GM23338 (cell line): ENCODE measurements around the gene GRID1. TPM values are rescaled to one million over a fixed set of nuclear protein-coding genes. Genes with fewer than 3 reads are reported as not detected.

ENCODE experiments used
- ATAC-seq: fragments of 200-7000 bp; cut with Tn5 transposase; 3 replicates; pipeline ENCODE4 v1.9.1; 2020
- DNase-seq: peaks from one replicate; pipeline ENCODE4 v3.0.0-alpha.2; 2015; ENCODE audit warnings: low spot score
- H2AFZ ChIP-seq: fragments of 200-600 bp; sonication (generic); 2 replicates; pipeline ENCODE4 v1.8.0; 2016; ENCODE audit warnings: antibody characterized with exemption, mild to moderate bottlenecking, moderate library complexity
- H3F3A ChIP-seq: fragments of 200-600 bp; sonication (generic); replicated peaks from 2 replicates; pipeline ENCODE4 v1.8.0; 2017; ENCODE audit warnings: antibody characterized with exemption, mixed run types, low read depth
- H3K27ac ChIP-seq: fragments of 200-600 bp; sonication (generic); 2 replicates; pipeline ENCODE4 v1.6.1; 2016; ENCODE audit warnings: low read depth
- H3K27me3 ChIP-seq: fragments of 200-600 bp; sonication (generic); 2 replicates; pipeline ENCODE4 v1.8.0; 2016; ENCODE audit warnings: mild to moderate bottlenecking, mixed run types, moderate library complexity; ENCODE audit not compliant: insufficient read depth
- H3K36me3 ChIP-seq: fragments of 200-600 bp; sonication (generic); 2 replicates; pipeline ENCODE4 v1.8.0; 2016; ENCODE audit warnings: mild to moderate bottlenecking; ENCODE audit not compliant: insufficient read depth
- H3K4me1 ChIP-seq: fragments of 200-600 bp; sonication (generic); 2 replicates; pipeline ENCODE4 v1.8.0; 2016; ENCODE audit warnings: mild to moderate bottlenecking, moderate library complexity; ENCODE audit not compliant: insufficient read depth
- H3K4me2 ChIP-seq: fragments of 200-600 bp; sonication (generic); 2 replicates; pipeline ENCODE4 v1.7.1; 2017; ENCODE audit warnings: mixed run types
- H3K4me3 ChIP-seq: fragments of 200-600 bp; sonication (generic); 2 replicates; pipeline ENCODE4 v1.6.1; 2016; ENCODE audit warnings: mixed run types
- H3K79me2 ChIP-seq: fragments of 200-600 bp; sonication (generic); replicated peaks from 2 replicates; pipeline ENCODE4 v1.8.0; 2017; ENCODE audit warnings: mild to moderate bottlenecking; ENCODE audit not compliant: insufficient read depth
- H3K9me2 ChIP-seq: fragments of 200-600 bp; sonication (generic); 2 replicates; pipeline ENCODE4 v1.8.0; 2017; ENCODE audit not compliant: insufficient read depth
- H4K20me1 ChIP-seq: fragments of 200-600 bp; sonication (generic); replicated peaks from 2 replicates; pipeline ENCODE4 v1.8.0; 2017; ENCODE audit warnings: mild to moderate bottlenecking; ENCODE audit not compliant: insufficient read depth
- H3K27ac Mint-ChIP-seq: 2 replicates; pipeline ENCODE4 v1.8.0; 2020; ENCODE audit warnings: inconsistent platforms, mild to moderate bottlenecking, moderate library complexity, mixed read lengths
- H3K27me3 Mint-ChIP-seq: 3 replicates; pipeline ENCODE4 v1.8.0; 2022; ENCODE audit warnings: low read depth, mild to moderate bottlenecking, moderate library complexity, mixed read lengths, inconsistent platforms; ENCODE audit not compliant: insufficient read depth, poor library complexity
- H3K36me3 Mint-ChIP-seq: 3 replicates; pipeline ENCODE4 v1.8.0; 2021; ENCODE audit warnings: low read depth, mild to moderate bottlenecking, inconsistent platforms, moderate library complexity, mixed read lengths
- H3K4me1 Mint-ChIP-seq: 3 replicates; pipeline ENCODE4 v1.8.0; 2020; ENCODE audit warnings: mild to moderate bottlenecking, inconsistent platforms, mixed read lengths
- H3K4me3 Mint-ChIP-seq: 3 replicates; pipeline ENCODE4 v1.8.0; 2021; ENCODE audit warnings: moderate library complexity, mild to moderate bottlenecking, inconsistent platforms, mixed read lengths
- H3K9me3 Mint-ChIP-seq: 3 replicates; pipeline ENCODE4 v1.8.0; 2020; ENCODE audit warnings: moderate library complexity, mild to moderate bottlenecking, inconsistent platforms, mixed read lengths
- CREB1 ChIP-seq: fragments of 250-450 bp; sonication (Bioruptor Pico); IDR thresholded peaks from 2 replicates; pipeline ENCODE4 v1.5.0; 2020; ENCODE audit warnings: low read depth, mild to moderate bottlenecking, moderate library complexity
- CTCF ChIP-seq, 2 experiments: fragments of 200-600 bp in 1 of 2; sonication (generic) in 1 of 2; conservative IDR thresholded peaks; 2 replicates each; pipeline versions ENCODE4 v1.5.1 to v1.6.1; 2016 to 2017; ENCODE audit warnings: antibody characterized with exemption in 2 of 2, low read depth in 2 of 2, mild to moderate bottlenecking in 2 of 2, moderate library complexity in 1 of 2
- ETS1 ChIP-seq: IDR thresholded peaks from 2 replicates; pipeline ENCODE4 v1.6.1; 2016; ENCODE audit warnings: antibody characterized with exemption
- EZH2 ChIP-seq: fragments of 200-600 bp; sonication (generic); IDR thresholded peaks from one replicate; pipeline ENCODE4 v1.8.0; 2017; ENCODE audit warnings: antibody characterized with exemption, mild to moderate bottlenecking, low read depth; ENCODE audit not compliant: unreplicated experiment
- JUNB ChIP-seq: IDR thresholded peaks from one replicate; pipeline ENCODE4 v1.6.1; 2016; ENCODE audit warnings: antibody characterized with exemption; ENCODE audit not compliant: unreplicated experiment
- NANOG ChIP-seq: IDR thresholded peaks from 2 replicates; pipeline ENCODE4 v1.6.1; 2016; ENCODE audit warnings: antibody characterized with exemption, borderline replicate concordance
- POLR2AphosphoS5 ChIP-seq: IDR thresholded peaks from 2 replicates; pipeline ENCODE4 v1.6.1; 2016; ENCODE audit warnings: antibody characterized with exemption, low read depth
- STAT1 ChIP-seq: IDR thresholded peaks from one replicate; pipeline ENCODE4 v1.6.1; 2016; ENCODE audit warnings: antibody characterized with exemption; ENCODE audit not compliant: unreplicated experiment
- ZNF114 ChIP-seq: fragments of 250-450 bp; sonication (Bioruptor Pico); IDR thresholded peaks from 2 replicates; pipeline ENCODE4 v1.5.0; 2020; ENCODE audit warnings: mild to moderate bottlenecking, moderate library complexity
- ZNF462 ChIP-seq: fragments of 250-450 bp; sonication (Bioruptor Pico); IDR thresholded peaks from 2 replicates; pipeline ENCODE4 v1.5.0; 2020; ENCODE audit warnings: mild to moderate bottlenecking, moderate library complexity
- polyA plus RNA-seq: library from polyadenylated mRNA; unstranded; fragments of >200 nt; fragmentation: Nextera tagmentation; extraction: Ambion mirVana; gene quantifications from 2 replicates; pipeline ENCODE4 v1.2.1, GENCODE V29; 2016
- total RNA-seq: library from RNA; depleted of rRNA; stranded (reverse); fragments of >200 nt; shearing (Covaris generic); gene quantifications from 2 replicates; pipeline ENCODE4 v1.2.3, GENCODE V29; 2014

The GRID1 gene
- total and polyA plus RNA-seq, 2 experiments from 2014 or later, result 0.14 to 0.15 TPM

- no peak for TF ChIP-seq ZNF462
- TF ChIP-seq EZH2, result no peak
- no peak for TF ChIP-seq ZNF114 (CRISPR knock-in tag)
- TF ChIP-seq NANOG, result no peak
- TF ChIP-seq POLR2AphosphoS5, result no peak
- TF ChIP-seq ETS1, result no peak
- no peak for TF ChIP-seq CREB1 (CRISPR knock-in tag)
- no peak for TF ChIP-seq JUNB
Observed at GRCh38 chr10:86048571-86048970, 318.0 kb downstream of the GRID1 start (continued).

GRCh38 chr10:86047588-86047987 lies 319.0 kb downstream of the GRID1 start:
- H3K9me3 Mint-ChIP-seq, result peaks cover 64% of the 10 kb centered on the region
- no peak for TF ChIP-seq STAT1
- TF ChIP-seq CREB1 (CRISPR knock-in tag), result no peak
- no peak for TF ChIP-seq ETS1
- TF ChIP-seq CTCF (conservative IDR thresholded peaks at IDR 0.05; ENCODE audit: low read depth in 2 of 2), result no peak
- no peak for TF ChIP-seq EZH2
- TF ChIP-seq POLR2AphosphoS5, result no peak

More at GRCh38 chr10:86047588-86047987, 319.0 kb downstream of the GRID1 start:
- Histone ChIP-seq H3K27me3 (no peaks in the 10 kb centered on the region), H4K20me1 (no peaks in the 10 kb centered on the region), H2AFZ (no peak overlapping the region), H3K4me3 (no peak overlapping the region), H3K4me2 (no peak overlapping the region), H3F3A (no peaks in the 10 kb centered on the region), H3K36me3 (no peaks in the 10 kb centered on the region), H3K79me2 (no peaks in the 10 kb centered on the region), H3K27ac (no peak overlapping the region), H3K4me1 (no peaks in the 10 kb centered on the region), H3K9me2 (no peaks in the 10 kb centered on the region)
- H3K36me3 Mint-ChIP-seq, result no peaks in the 10 kb centered on the region
- DNase-seq, result no peak
- ATAC-seq, result no peak
- H3K27me3 Mint-ChIP-seq, result no peaks in the 10 kb centered on the region
- no peak overlapping the region for H3K4me3 Mint-ChIP-seq
- no peaks in the 10 kb centered on the region; the same call in 2 of the 3 replicates for H3K4me1 Mint-ChIP-seq
- H3K27ac Mint-ChIP-seq, result no peak overlapping the region
